Measurements from ENCODE around the gene GCK.

GCK gene

GRCh38 chr7:44147026-44147991 lies 41.9 kb downstream of the GCK start:
- TF ChIP-seq TAF1 (IDR thresholded peaks at IDR 0.05; ENCODE audit: low read depth) (no peak), RAD21 (IDR thresholded peaks at IDR 0.05; ENCODE audit: low read depth) (no peak)

- TF ChIP-seq RAD21 (IDR thresholded peaks at IDR 0.05; ENCODE audit: low read depth) (no peak), TEAD4 (IDR thresholded peaks at IDR 0.05) (no peak), TAF1 (IDR thresholded peaks at IDR 0.05; ENCODE audit: low read depth) (no peak), USF1 (IDR thresholded peaks at IDR 0.05) (no peak), ZBTB7A (IDR thresholded peaks at IDR 0.05; ENCODE audit: low read depth) (no peak), REST (IDR thresholded peaks at IDR 0.05; ENCODE audit: low read depth) (no peak), EGR1 (IDR thresholded peaks at IDR 0.05) (no peak), FOXM1 (IDR thresholded peaks at IDR 0.05; ENCODE audit: borderline replicate concordance, low read depth) (no peak), EP300 (IDR thresholded peaks at IDR 0.05; ENCODE audit: borderline replicate concordance) (no peak), MAX (IDR thresholded peaks at IDR 0.05) (no peak), TCF12 (IDR thresholded peaks at IDR 0.05; ENCODE audit: low read depth) (no peak), CREB1 (IDR thresholded peaks at IDR 0.05; ENCODE audit: low read depth) (no peak), YY1 (IDR thresholded peaks at IDR 0.05; ENCODE audit: low read depth) (no peak), CEBPB (IDR thresholded peaks at IDR 0.05) (no peak), NFIC (IDR thresholded peaks at IDR 0.05) (no peak)
These were observed 43.0 kb downstream of the GCK start for GRCh38 chr7:44145969-44146911.

GRCh38 chr7:44145479-44145968 lies 43.7 kb downstream of the GCK start:
- no peak for TF ChIP-seq CREB1 (IDR thresholded peaks at IDR 0.05; ENCODE audit: low read depth)
- TF ChIP-seq MAX (IDR thresholded peaks at IDR 0.05), result no peak
- no peak for TF ChIP-seq RAD21 (IDR thresholded peaks at IDR 0.05; ENCODE audit: low read depth)
- no peak for TF ChIP-seq ZBTB7A (IDR thresholded peaks at IDR 0.05; ENCODE audit: low read depth)

GRCh38 chr7:44144968-44145478 lies 44.2 kb downstream of the GCK start:
- TF ChIP-seq EGR1 (IDR thresholded peaks at IDR 0.05), result no peak
- no peak for TF ChIP-seq MAX (IDR thresholded peaks at IDR 0.05)
- no peak for TF ChIP-seq CEBPB (IDR thresholded peaks at IDR 0.05)
- TF ChIP-seq NFIC (IDR thresholded peaks at IDR 0.05), result no peak
- TF ChIP-seq TEAD4 (IDR thresholded peaks at IDR 0.05), result no peak
- no peak for TF ChIP-seq YY1 (IDR thresholded peaks at IDR 0.05; ENCODE audit: low read depth)
- TF ChIP-seq CREB1 (IDR thresholded peaks at IDR 0.05; ENCODE audit: low read depth), result no peak
- TF ChIP-seq FOXM1 (IDR thresholded peaks at IDR 0.05; ENCODE audit: borderline replicate concordance, low read depth), result no peak
- TF ChIP-seq USF1 (IDR thresholded peaks at IDR 0.05), result no peak
- TF ChIP-seq RAD21 (IDR thresholded peaks at IDR 0.05; ENCODE audit: low read depth), result no peak
- no peak for TF ChIP-seq EP300 (IDR thresholded peaks at IDR 0.05; ENCODE audit: borderline replicate concordance)
- no peak for TF ChIP-seq REST (IDR thresholded peaks at IDR 0.05; ENCODE audit: low read depth)
- no peak for TF ChIP-seq TAF1 (IDR thresholded peaks at IDR 0.05; ENCODE audit: low read depth)
- TF ChIP-seq TCF12 (IDR thresholded peaks at IDR 0.05; ENCODE audit: low read depth), result no peak
- no peak for TF ChIP-seq ZBTB7A (IDR thresholded peaks at IDR 0.05; ENCODE audit: low read depth)
